A549 (cell line): ENCODE measurements around the gene TPRG1L.

ENCODE experiments used
- EP300 ChIP-seq, 2 experiments: fragments of >200 bp; sonication (Bioruptor Twin); formaldehyde crosslinking; IDR thresholded peaks; 2 replicates in 1 of 2; 3 replicates in 1 of 2; pipeline ENCODE4 v1.6.1; 2016 to 2017
- JUN ChIP-seq, 2 experiments: fragments of >200 bp; sonication (Bioruptor Twin); formaldehyde crosslinking; IDR thresholded peaks; 2 replicates in 1 of 2; 3 replicates in 1 of 2; pipeline ENCODE4 v1.6.1; 2016 to 2017
- MYC ChIP-seq: IDR thresholded peaks from 2 replicates; pipeline ENCODE4 v1.6.1; 2012; ENCODE audit warnings: mild to moderate bottlenecking, inconsistent platforms, low read length, improper control_type of control experiment, borderline replicate concordance
- POLR2A ChIP-seq: IDR thresholded peaks from 2 replicates; pipeline ENCODE4 v1.6.1; 2012; ENCODE audit warnings: mild to moderate bottlenecking, low read length
- RFX5 ChIP-seq: fragments of 450-650 bp; IDR thresholded peaks from 2 replicates; pipeline ENCODE4 v1.7.1; 2014; ENCODE audit warnings: antibody characterized with exemption, mild to moderate bottlenecking, moderate library complexity
- ZFP36 ChIP-seq: fragments of 450-650 bp; IDR thresholded peaks from 2 replicates; pipeline ENCODE4 v1.6.1; 2014; ENCODE audit warnings: borderline replicate concordance; ENCODE audit not compliant: partially characterized antibody
- TF ChIP-seq, protein P1 (sequence below): fragments of >200 bp; sonication (Bioruptor Twin); formaldehyde crosslinking; IDR thresholded peaks from 3 replicates; pipeline ENCODE4 v1.5.1; 2016
- TF ChIP-seq, protein P2 (sequence below): IDR thresholded peaks from 2 replicates; pipeline ENCODE4 v1.6.1; 2012

GRCh38 chr1:3618881-3619671 is 5.7 kb upstream of the TPRG1L start:
- TF ChIP-seq JUN (IDR thresholded peaks at IDR 0.05), result no peak
- no peak for TF ChIP-seq RFX5
- TF ChIP-seq, protein P1, sequence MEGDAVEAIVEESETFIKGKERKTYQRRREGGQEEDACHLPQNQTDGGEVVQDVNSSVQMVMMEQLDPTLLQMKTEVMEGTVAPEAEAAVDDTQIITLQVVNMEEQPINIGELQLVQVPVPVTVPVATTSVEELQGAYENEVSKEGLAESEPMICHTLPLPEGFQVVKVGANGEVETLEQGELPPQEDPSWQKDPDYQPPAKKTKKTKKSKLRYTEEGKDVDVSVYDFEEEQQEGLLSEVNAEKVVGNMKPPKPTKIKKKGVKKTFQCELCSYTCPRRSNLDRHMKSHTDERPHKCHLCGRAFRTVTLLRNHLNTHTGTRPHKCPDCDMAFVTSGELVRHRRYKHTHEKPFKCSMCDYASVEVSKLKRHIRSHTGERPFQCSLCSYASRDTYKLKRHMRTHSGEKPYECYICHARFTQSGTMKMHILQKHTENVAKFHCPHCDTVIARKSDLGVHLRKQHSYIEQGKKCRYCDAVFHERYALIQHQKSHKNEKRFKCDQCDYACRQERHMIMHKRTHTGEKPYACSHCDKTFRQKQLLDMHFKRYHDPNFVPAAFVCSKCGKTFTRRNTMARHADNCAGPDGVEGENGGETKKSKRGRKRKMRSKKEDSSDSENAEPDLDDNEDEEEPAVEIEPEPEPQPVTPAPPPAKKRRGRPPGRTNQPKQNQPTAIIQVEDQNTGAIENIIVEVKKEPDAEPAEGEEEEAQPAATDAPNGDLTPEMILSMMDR, result peak; percentile 62
- TF ChIP-seq POLR2A, result no peak
- TF ChIP-seq EP300 (IDR thresholded peaks at IDR 0.05), result no peak
- TF ChIP-seq MYC, result no peak
- TF ChIP-seq, protein P2, sequence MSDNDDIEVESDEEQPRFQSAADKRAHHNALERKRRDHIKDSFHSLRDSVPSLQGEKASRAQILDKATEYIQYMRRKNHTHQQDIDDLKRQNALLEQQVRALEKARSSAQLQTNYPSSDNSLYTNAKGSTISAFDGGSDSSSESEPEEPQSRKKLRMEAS, result peak; percentile 51
- no peak for TF ChIP-seq ZFP36
